G401.6 (cell line): Measurements from ENCODE around the gene GPC2.
"Not testable (repeated sequence)": the region's sequence is repeated elsewhere in the genome, so short reads cannot be mapped to it uniquely, and the experiment has no call there.

Source experiments
- FAIRE-seq: peaks from 2 replicates; lab custom pipeline; 2012; peaks lifted over from hg19 to GRCh38; lab: Jason Lieb, UNC

The GPC2 gene

GRCh38 chr7:100148559-100149328, 28.4 kb downstream of the GPC2 start, which contains the start of gene LAMTOR4:
Gene LAMTOR4, plus strand, starts transcription at chr7:100148918. Its CDS starts 55 bp downstream, at chr7:100148973.
- FAIRE-seq: peak; percentile 98

GRCh38 chr7:100148225-100148558, 29.0 kb downstream of the GPC2 start:
- no peak for FAIRE-seq

GRCh38 chr7:100147278-100147677, 29.9 kb downstream of the GPC2 start:
- no peak for FAIRE-seq

- FAIRE-seq: not testable (repeated sequence)
Measured at GRCh38 chr7:100146350-100146749, 30.8 kb downstream of the GPC2 start.

GRCh38 chr7:100142461-100142860, 34.7 kb downstream of the GPC2 start:
- FAIRE-seq: no peak

GRCh38 chr7:100141555-100141949, 35.6 kb downstream of the GPC2 start:
- no peak for FAIRE-seq

GRCh38 chr7:100137851-100138760, 39.1 kb downstream of the GPC2 start:
- no peak for FAIRE-seq

- FAIRE-seq: peak; percentile 62
Measured at GRCh38 chr7:100132697-100133151, 44.5 kb downstream of the GPC2 start.

GRCh38 chr7:100132126-100132525, 45.1 kb downstream of the GPC2 start:
- no peak for FAIRE-seq

GRCh38 chr7:100130608-100131453, 46.4 kb downstream of the GPC2 start:
- peak; percentile 52 for FAIRE-seq

GRCh38 chr7:100130220-100130607, 47.0 kb downstream of the GPC2 start:
- not testable (repeated sequence) for FAIRE-seq

- no peak for FAIRE-seq
Measured at GRCh38 chr7:100128637-100128963, 48.6 kb downstream of the GPC2 start.

- FAIRE-seq: no peak
Measured at GRCh38 chr7:100127866-100128636, 49.1 kb downstream of the GPC2 start.

- FAIRE-seq: peak; percentile 55
Measured at GRCh38 chr7:100126931-100127865, 50.0 kb downstream of the GPC2 start, which contains the start of gene MBLAC1. Gene MBLAC1, plus strand, starts transcription at chr7:100126967. Its CDS starts 429 bp downstream, at chr7:100127396.

GRCh38 chr7:100126239-100126930, 50.8 kb downstream of the GPC2 start:
- no peak for FAIRE-seq

- no peak for FAIRE-seq
Measured at GRCh38 chr7:100124301-100125230, 52.6 kb downstream of the GPC2 start.

- no peak for FAIRE-seq
Measured at GRCh38 chr7:100122568-100122967, 54.6 kb downstream of the GPC2 start.

- no peak for FAIRE-seq
Measured at GRCh38 chr7:100122067-100122466, 55.1 kb downstream of the GPC2 start.

GRCh38 chr7:100120733-100121036, 56.5 kb downstream of the GPC2 start:
- no peak for FAIRE-seq
